A549 (cell line): ENCODE results near the gene EHBP1. TPM values are rescaled to one million over a fixed set of nuclear protein-coding genes. Genes with fewer than 3 reads are reported as not detected.

Experiments used
- ATAC-seq, 2 experiments: fragments of 200-7000 bp in 1 of 2; fragments of >200 bp in 1 of 2; cut with Nextera tagmentation in 1 of 2; cut with Tn5 transposase in 1 of 2; 3 replicates each; pipeline versions ENCODE4 v1.8.0 to v1.9.1; 2018 to 2020; ENCODE audit warnings: mild to moderate bottlenecking in 1 of 2, moderate library complexity in 1 of 2
- CTCF ChIA-PET: fragments of 300-600 bp; sonication (Branson Sonifier 250); formaldehyde crosslinking; extraction: SDS; loops from one replicate; lab custom pipeline; 2021; ENCODE audit warnings: antibody characterized with exemption, inconsistent platforms; lab: Yijun Ruan, JAX
- POLR2A ChIA-PET: fragments of 350-600 bp; formaldehyde crosslinking; extraction: SDS; loops from one replicate; lab custom pipeline; 2021; ENCODE audit warnings: antibody characterized with exemption, inconsistent platforms; lab: Yijun Ruan, JAX
- DNase-seq, 2 experiments: peaks; one replicate each; pipeline versions ENCODE4 v3.0.0 to v3.0.0-alpha.2; 2011 to 2016; ENCODE audit warnings: low read depth in 1 of 2, low spot score in 1 of 2
- FAIRE-seq: peaks from 2 replicates; lab custom pipeline; 2011; peaks lifted over from hg19 to GRCh38; lab: Jason Lieb, UNC
- H3K27ac ChIP-seq, 2 experiments: fragments of >200 bp; sonication (Bioruptor Twin); formaldehyde crosslinking; 3 replicates each; pipeline ENCODE4 v1.5.1; 2016 to 2017
- H3K4me1 ChIP-seq: fragments of >200 bp; sonication (Bioruptor Twin); formaldehyde crosslinking; 3 replicates; pipeline ENCODE4 v1.6.1; 2016
- H3K4me2 ChIP-seq: fragments of >200 bp; sonication (Bioruptor Twin); formaldehyde crosslinking; 3 replicates; pipeline ENCODE4 v1.6.1; 2016
- H3K4me3 ChIP-seq: fragments of >200 bp; sonication (Bioruptor Twin); formaldehyde crosslinking; 3 replicates; pipeline ENCODE4 v1.5.1; 2016
- H3K9me3 ChIP-seq: fragments of >200 bp; sonication (Bioruptor Twin); formaldehyde crosslinking; 3 replicates; pipeline ENCODE4 v1.6.1; 2016
- CBX8 ChIP-seq: fragments of 200-600 bp; sonication (generic); IDR thresholded peaks from 2 replicates; pipeline ENCODE4 v1.6.1; 2016
- CHD2 ChIP-seq: fragments of 150-350 bp; IDR thresholded peaks from 2 replicates; pipeline ENCODE4 v1.6.1; 2014; ENCODE audit warnings: low read length; ENCODE audit not compliant: partially characterized antibody
- CHD4 ChIP-seq: fragments of 200-600 bp; sonication (generic); IDR thresholded peaks from 2 replicates; pipeline ENCODE4 v1.6.1; 2016; ENCODE audit warnings: antibody characterized with exemption, mild to moderate bottlenecking, borderline replicate concordance
- EHF ChIP-seq: fragments of 250-450 bp; sonication (Bioruptor Pico); IDR thresholded peaks from 2 replicates; pipeline ENCODE4 v1.5.0; 2020; ENCODE audit warnings: mild to moderate bottlenecking
- ESRRA ChIP-seq: fragments of 150-350 bp; IDR thresholded peaks from 2 replicates; pipeline ENCODE4 v1.6.1; 2014; ENCODE audit warnings: mild to moderate bottlenecking, low read length, borderline replicate concordance
- FOSB ChIP-seq: fragments of 250-450 bp; sonication (Bioruptor Pico); IDR thresholded peaks from 2 replicates; pipeline ENCODE4 v1.5.0; 2020; ENCODE audit warnings: mild to moderate bottlenecking, moderate library complexity
- GATA3 ChIP-seq: IDR thresholded peaks from 2 replicates; pipeline ENCODE4 v1.6.1; 2012; ENCODE audit warnings: borderline replicate concordance
- HDAC2 ChIP-seq: fragments of 200-600 bp; sonication (generic); IDR thresholded peaks from 2 replicates; pipeline ENCODE4 v1.6.1; 2016
- HOXB5 ChIP-seq: fragments of 250-450 bp; sonication (Bioruptor Pico); IDR thresholded peaks from 2 replicates; pipeline ENCODE4 v1.5.0; 2020; ENCODE audit warnings: mild to moderate bottlenecking, moderate library complexity
- JUNB ChIP-seq: fragments of >200 bp; sonication (Bioruptor Twin); formaldehyde crosslinking; IDR thresholded peaks from 2 replicates; pipeline ENCODE4 v1.6.1; 2016
- KDM1A ChIP-seq: fragments of 200-600 bp; sonication (generic); IDR thresholded peaks from 2 replicates; pipeline ENCODE4 v1.6.1; 2016; ENCODE audit warnings: low read depth, mild to moderate bottlenecking
- KDM5A ChIP-seq: fragments of 200-600 bp; sonication (generic); IDR thresholded peaks from 2 replicates; pipeline ENCODE4 v1.6.1; 2016; ENCODE audit warnings: antibody characterized with exemption, mild to moderate bottlenecking
- MYC ChIP-seq: IDR thresholded peaks from 2 replicates; pipeline ENCODE4 v1.6.1; 2012; ENCODE audit warnings: mild to moderate bottlenecking, inconsistent platforms, low read length, improper control_type of control experiment, borderline replicate concordance
- NPAS2 ChIP-seq: fragments of 250-450 bp; sonication (Bioruptor Pico); IDR thresholded peaks from 2 replicates; pipeline ENCODE4 v1.8.0; 2022; ENCODE audit warnings: mild to moderate bottlenecking, moderate library complexity, borderline replicate concordance
- POLR2A ChIP-seq: IDR thresholded peaks from 2 replicates; pipeline ENCODE4 v1.6.1; 2012; ENCODE audit warnings: mild to moderate bottlenecking, low read length
- RARB ChIP-seq: fragments of 250-450 bp; sonication (Bioruptor Pico); IDR thresholded peaks from 2 replicates; pipeline ENCODE4 v1.8.0; 2021; ENCODE audit warnings: mild to moderate bottlenecking, moderate library complexity
- RFX5 ChIP-seq: fragments of 450-650 bp; IDR thresholded peaks from 2 replicates; pipeline ENCODE4 v1.7.1; 2014; ENCODE audit warnings: antibody characterized with exemption, mild to moderate bottlenecking, moderate library complexity
- SMC3 ChIP-seq: fragments of >200 bp; sonication (Bioruptor Twin); formaldehyde crosslinking; IDR thresholded peaks from 3 replicates; pipeline ENCODE4 v1.6.1; 2018; ENCODE audit warnings: inconsistent platforms
- SREBF2 ChIP-seq: fragments of 450-650 bp; IDR thresholded peaks from 2 replicates; pipeline ENCODE4 v1.6.1; 2014; ENCODE audit warnings: mild to moderate bottlenecking, moderate library complexity
- TFCP2L1 ChIP-seq: fragments of 250-450 bp; sonication (Bioruptor Pico); IDR thresholded peaks from 2 replicates; pipeline ENCODE4 v1.5.0; 2021; ENCODE audit warnings: mild to moderate bottlenecking
- ZC3H11A ChIP-seq: fragments of 450-650 bp; IDR thresholded peaks from 2 replicates; pipeline ENCODE4 v1.6.1; 2014; ENCODE audit warnings: antibody characterized with exemption, mild to moderate bottlenecking
- ZNF302 ChIP-seq: fragments of 250-450 bp; sonication (Bioruptor Pico); IDR thresholded peaks from 2 replicates; pipeline ENCODE4 v1.9.0; 2021; ENCODE audit warnings: inconsistent platforms, mild to moderate bottlenecking, moderate library complexity
- WGBS: methylation state at CpG from one replicate; pipeline ENCODE4 v1.1.6; 2017; ENCODE audit errors: missing lambda C conversion rate; 5-methylcytosine and 5-hydroxymethylcytosine counted together
- polyA plus RNA-seq, 4 experiments: library from polyadenylated mRNA; depleted of rRNA in 3 of 4; stranded (reverse); fragments of >200 nt; fragmentation: RNase III in 1 of 4; extraction: RNeasy Plus Mini Kit Qiagen cat#74134 plus additional on column Dnase treatment in 1 of 4; gene quantifications; 2 replicates in 3 of 4; 3 replicates in 1 of 4; pipeline ENCODE4 v1.2.3, GENCODE V29; 2011 to 2017
- TF ChIP-seq, protein P1 (sequence below): fragments of 150-350 bp; IDR thresholded peaks from 2 replicates; pipeline ENCODE4 v1.6.1; 2014; ENCODE audit warnings: low read depth, mild to moderate bottlenecking, low read length
- TF ChIP-seq, protein P2 (sequence below): fragments of 250-450 bp; sonication (Bioruptor Pico); IDR thresholded peaks from 2 replicates; pipeline ENCODE4 v1.5.0; 2021; ENCODE audit warnings: mild to moderate bottlenecking, moderate library complexity, borderline replicate concordance

EHBP1 gene
- polyA plus RNA-seq, 2 of the 4 experiments (the other 2 are of a cell fraction), result 65.7 to 204 TPM

DNA sequence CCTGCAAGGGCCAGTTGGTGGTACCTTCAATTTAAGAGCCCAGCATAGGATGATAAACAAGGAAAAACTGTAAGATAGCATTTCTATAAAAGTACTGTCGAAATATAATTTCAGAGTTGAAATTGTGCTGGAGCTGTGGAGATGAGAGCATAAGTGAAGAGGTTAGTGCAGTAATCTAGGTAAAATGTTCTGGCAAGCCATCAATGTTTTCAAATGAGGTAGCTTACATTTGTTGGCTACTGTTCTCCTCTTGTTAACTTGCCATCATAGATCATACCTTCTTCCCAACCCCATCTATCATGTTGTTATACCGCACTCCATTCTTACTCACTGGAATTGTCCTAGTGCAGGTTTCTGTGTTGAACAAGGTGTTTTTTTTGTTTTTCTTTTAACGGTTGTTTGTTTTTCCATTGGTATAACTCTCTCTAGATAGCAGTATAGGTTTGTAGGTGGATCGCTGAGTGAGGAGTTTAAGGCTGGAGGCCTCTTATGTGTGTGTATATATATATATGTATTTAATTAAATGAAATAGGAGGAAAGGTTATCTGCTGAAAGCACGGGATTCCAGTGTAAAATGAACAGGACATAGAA is 40.5 kb downstream of the EHBP1 start:
- 84% methylated on average over 5 of the region's 5 CpGs for WGBS
- Histone ChIP-seq H3K4me3 (no peak overlapping the region), H3K4me2 (peak overlapping the region; percentile 32), H3K27ac (no peak overlapping the region), H3K4me1 (peaks cover 66% of the 10 kb centered on the region), H3K9me3 (no peaks in the 10 kb centered on the region)
- no peak for FAIRE-seq
- CTCF ChIA-PET, result interaction anchor here (1.3 kb wide), 1 partner anchor 289 kb away, joined by 8 read pairs; no protein-coding TSS in a partner anchor
- ATAC-seq, result no peak
- no peak for DNase-seq
- POLR2A ChIA-PET, result interaction anchor here (0.6 kb wide), 1 partner anchor 288 kb away, joined by 3 read pairs; no protein-coding TSS in a partner anchor
- no peak for TF ChIP-seq ZC3H11A
- TF ChIP-seq MYC, result no peak
- no peak for TF ChIP-seq KDM5A
- TF ChIP-seq FOSB (CRISPR knock-in tag), result no peak

DNA sequence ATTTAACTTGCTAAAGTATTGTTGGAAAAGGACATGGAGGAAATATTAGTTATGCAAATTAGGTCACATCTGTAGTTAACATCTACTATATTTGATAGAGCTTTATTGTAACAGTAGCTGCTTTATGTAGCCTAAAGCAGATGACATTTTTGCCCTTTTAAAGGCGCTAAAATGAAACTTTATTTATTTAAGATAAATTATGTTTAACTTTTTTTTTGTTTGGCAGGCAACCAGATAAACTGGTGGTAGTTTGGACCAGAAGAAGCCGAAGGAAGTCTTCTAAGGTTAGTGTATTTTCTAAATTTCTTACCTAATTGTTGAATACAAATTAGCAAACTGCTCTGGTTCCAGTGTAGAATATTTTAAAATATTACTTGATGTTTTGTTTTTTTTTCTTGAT is 41.7 kb downstream of the EHBP1 start:
- ChIA-PET CTCF (no interaction called here), POLR2A (no interaction called here)
- ATAC-seq (no peak), DNase-seq (no peak), FAIRE-seq (peak; percentile 59)
- Histone ChIP-seq H3K9me3 (no peaks in the 10 kb centered on the region), H3K4me3 (no peak overlapping the region), H3K4me1 (peaks cover 54% of the 10 kb centered on the region), H3K27ac (0 out of 6 replicates have a peak overlapping the region, but pooled peaks of 1 of the 2 experiments have one; percentile 5), H3K4me2 (peak overlapping the region; percentile 32)
- 57% methylated on average over 2 of the region's 2 CpGs for WGBS
- no peak for TF ChIP-seq SMC3
- TF ChIP-seq HDAC2, result no peak
- TF ChIP-seq NPAS2 (CRISPR knock-in tag), result no peak
- no peak for TF ChIP-seq SREBF2
- no peak for TF ChIP-seq HOXB5 (CRISPR knock-in tag)
- no peak for TF ChIP-seq ZC3H11A
- TF ChIP-seq TFCP2L1 (CRISPR knock-in tag), result no peak
- TF ChIP-seq JUNB, result no peak
- TF ChIP-seq RARB (CRISPR knock-in tag), result no peak
- no peak for TF ChIP-seq ESRRA
- TF ChIP-seq KDM1A, result no peak
- TF ChIP-seq CHD2, result no peak
- TF ChIP-seq, protein P1, sequence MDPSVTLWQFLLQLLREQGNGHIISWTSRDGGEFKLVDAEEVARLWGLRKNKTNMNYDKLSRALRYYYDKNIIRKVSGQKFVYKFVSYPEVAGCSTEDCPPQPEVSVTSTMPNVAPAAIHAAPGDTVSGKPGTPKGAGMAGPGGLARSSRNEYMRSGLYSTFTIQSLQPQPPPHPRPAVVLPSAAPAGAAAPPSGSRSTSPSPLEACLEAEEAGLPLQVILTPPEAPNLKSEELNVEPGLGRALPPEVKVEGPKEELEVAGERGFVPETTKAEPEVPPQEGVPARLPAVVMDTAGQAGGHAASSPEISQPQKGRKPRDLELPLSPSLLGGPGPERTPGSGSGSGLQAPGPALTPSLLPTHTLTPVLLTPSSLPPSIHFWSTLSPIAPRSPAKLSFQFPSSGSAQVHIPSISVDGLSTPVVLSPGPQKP, result no peak
- TF ChIP-seq EHF (CRISPR knock-in tag), result no peak
- TF ChIP-seq CHD4, result no peak

DNA sequence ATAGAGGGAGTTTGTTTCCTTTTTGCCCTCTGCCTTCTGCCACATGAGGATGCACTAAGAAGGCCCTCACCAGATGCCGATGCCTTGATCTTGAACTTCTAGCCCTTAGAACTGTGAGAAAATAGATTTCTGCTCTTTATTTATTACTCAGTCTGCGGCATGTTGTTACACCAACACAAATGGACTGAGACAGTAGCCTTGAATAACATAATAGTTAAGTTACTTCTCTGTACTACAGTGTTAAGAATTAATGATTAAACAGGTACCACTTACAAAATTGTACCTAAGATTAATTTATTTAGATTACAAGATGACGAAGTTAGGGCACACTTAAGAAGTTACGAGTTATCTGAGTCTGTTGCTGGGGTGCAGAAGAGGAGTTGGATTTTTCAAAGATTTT is 42.4 kb downstream of the EHBP1 start:
- FAIRE-seq, result no peak
- 94% methylated on average over 4 of the region's 4 CpGs for WGBS
- peaks cover 47% of the 10 kb centered on the region for H3K4me1 ChIP-seq
- no peak for TF ChIP-seq ZNF302 (CRISPR knock-in tag)
- TF ChIP-seq ZC3H11A, result no peak
- no peak for TF ChIP-seq RFX5
- no peak for TF ChIP-seq CBX8
- no peak for TF ChIP-seq GATA3
- TF ChIP-seq, protein P2, sequence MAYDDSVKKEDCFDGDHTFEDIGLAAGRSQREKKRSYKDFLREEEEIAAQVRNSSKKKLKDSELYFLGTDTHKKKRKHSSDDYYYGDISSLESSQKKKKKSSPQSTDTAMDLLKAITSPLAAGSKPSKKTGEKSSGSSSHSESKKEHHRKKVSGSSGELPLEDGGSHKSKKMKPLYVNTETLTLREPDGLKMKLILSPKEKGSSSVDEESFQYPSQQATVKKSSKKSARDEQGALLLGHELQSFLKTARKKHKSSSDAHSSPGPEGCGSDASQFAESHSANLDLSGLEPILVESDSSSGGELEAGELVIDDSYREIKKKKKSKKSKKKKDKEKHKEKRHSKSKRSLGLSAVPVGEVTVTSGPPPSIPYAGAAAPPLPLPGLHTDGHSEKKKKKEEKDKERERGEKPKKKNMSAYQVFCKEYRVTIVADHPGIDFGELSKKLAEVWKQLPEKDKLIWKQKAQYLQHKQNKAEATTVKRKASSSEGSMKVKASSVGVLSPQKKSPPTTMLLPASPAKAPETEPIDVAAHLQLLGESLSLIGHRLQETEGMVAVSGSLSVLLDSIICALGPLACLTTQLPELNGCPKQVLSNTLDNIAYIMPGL (CRISPR knock-in tag), result no peak
- no peak for TF ChIP-seq POLR2A
- no peak for ATAC-seq
- no peak overlapping the region for H3K4me2 ChIP-seq
- CTCF ChIA-PET, result no interaction called here
- 0 out of 6 replicates have a peak overlapping the region, but pooled peaks of 1 of the 2 experiments have one; percentile 5 for H3K27ac ChIP-seq
- no peak for DNase-seq
- no peaks in the 10 kb centered on the region for H3K9me3 ChIP-seq
- no peak overlapping the region for H3K4me3 ChIP-seq
- POLR2A ChIA-PET, result no interaction called here
